T-helper 17 cell (primary cell): ENCODE data around the gene GATA1. TPM values are rescaled to one million over a fixed set of nuclear protein-coding genes. Genes with fewer than 3 reads are reported as not detected.

Experiments
- ATAC-seq: fragments of 150-1000 bp; cut with Tn5 transposase; 2 replicates; pipeline ENCODE4 v1.10.0; 2021; ENCODE audit warnings: mild to moderate bottlenecking, moderate library complexity
- DNase-seq, 3 donors: peaks; one replicate each; pipeline versions ENCODE4 v3.0.0 to v3.0.0-alpha.2; 2020 to 2021
- H3K9me3 ChIP-seq: one replicate; pipeline ENCODE4 v1.7.0; 2013; ENCODE audit warnings: low read length, mild to moderate bottlenecking; ENCODE audit not compliant: control insufficient read depth, poor library complexity, severe bottlenecking
- H3K27ac Mint-ChIP-seq: one replicate; pipeline ENCODE4 v1.8.0; 2022; ENCODE audit warnings: mild to moderate bottlenecking, moderate library complexity, mixed read lengths
- H3K27me3 Mint-ChIP-seq: one replicate; pipeline ENCODE4 v1.8.0; 2022; ENCODE audit warnings: mixed read lengths
- H3K36me3 Mint-ChIP-seq: one replicate; pipeline ENCODE4 v1.8.0; 2022; ENCODE audit warnings: low read depth, mixed read lengths
- H3K4me1 Mint-ChIP-seq: one replicate; pipeline ENCODE4 v1.8.0; 2022; ENCODE audit warnings: mild to moderate bottlenecking, mixed read lengths
- H3K4me3 Mint-ChIP-seq: one replicate; pipeline ENCODE4 v1.8.0; 2022; ENCODE audit warnings: mild to moderate bottlenecking, moderate library complexity, mixed read lengths
- total RNA-seq, 4 donors: library from RNA in 2 of 4; stranded (reverse) in 2 of 4; gene quantifications; one replicate each; pipeline ENCODE4 v1.2.3 and lab custom pipeline; 2022 to 2026

Gene GATA1
- total RNA-seq, 2 donors from 2014 or later, result 0.32 to 7.6 TPM

DNA sequence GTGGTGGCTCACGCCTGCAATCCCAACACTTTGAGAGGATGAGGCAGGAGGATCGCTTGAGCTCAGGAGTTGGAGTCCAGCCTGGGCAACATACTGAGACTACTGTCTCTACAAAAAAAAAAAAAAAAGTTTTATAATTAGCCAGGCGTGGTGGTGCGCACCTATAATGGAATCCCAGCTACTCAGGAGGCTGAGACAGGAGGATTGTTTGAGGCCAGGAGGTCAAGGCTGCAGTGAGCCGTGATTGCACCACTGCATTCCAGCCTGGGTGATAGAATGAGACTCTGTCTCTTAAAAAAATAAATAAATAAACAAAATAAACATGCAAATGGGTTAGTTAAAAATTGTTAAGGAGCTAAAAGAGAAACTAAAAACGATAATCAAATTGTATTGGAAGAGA, 17.2 kb upstream of the GATA1 start:
- ATAC-seq (no peak), DNase-seq (no peak)
- H3K9me3 ChIP-seq, result no peaks in the 10 kb centered on the region
- Mint-ChIP-seq H3K36me3 (no peaks in the 10 kb centered on the region), H3K27me3 (no peaks in the 10 kb centered on the region), H3K27ac (no peak overlapping the region), H3K4me3 (no peak overlapping the region), H3K4me1 (peaks cover 2% of the 10 kb centered on the region)

DNA sequence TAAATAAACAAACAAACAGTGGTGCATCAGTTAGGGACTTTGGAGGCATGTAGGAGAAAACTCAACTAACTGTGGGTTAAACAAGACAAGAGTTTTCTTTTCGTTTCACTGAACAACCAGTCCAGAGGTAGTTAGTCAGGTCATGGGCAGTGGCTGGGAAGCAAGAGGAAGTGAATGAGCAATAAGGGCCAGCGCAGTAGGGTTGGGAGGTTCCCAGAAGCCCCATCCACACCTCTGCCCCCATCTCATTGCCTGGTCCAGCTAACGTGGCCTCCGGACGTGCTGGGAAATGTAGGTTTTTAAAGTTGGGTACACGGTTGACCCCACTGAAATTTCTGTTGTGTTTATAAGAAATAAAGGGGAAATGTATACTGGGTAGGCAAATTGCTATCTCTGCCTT, 16.1 kb upstream of the GATA1 start:
- no peaks in the 10 kb centered on the region for H3K9me3 ChIP-seq

DNA sequence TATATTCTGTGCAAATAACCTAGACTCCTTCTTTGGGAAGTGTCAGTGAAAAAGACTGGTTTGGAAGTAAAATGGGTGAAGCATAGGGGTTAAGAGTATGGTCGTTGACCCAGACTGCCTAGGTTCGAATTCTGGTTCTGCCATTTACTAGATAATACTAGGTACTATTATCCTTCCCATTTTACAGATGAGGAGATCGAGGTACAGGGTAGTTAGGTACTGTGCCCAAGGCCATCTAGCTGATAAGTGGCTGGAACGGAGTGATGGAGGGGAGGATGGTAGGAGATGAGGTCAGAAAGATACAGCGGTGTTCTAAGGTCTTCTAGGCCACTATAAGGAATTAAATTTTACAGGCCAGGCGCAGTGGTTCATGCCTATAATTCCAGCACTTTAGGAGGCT, 13.8 kb upstream of the GATA1 start:
- H3K27me3 Mint-ChIP-seq, result peaks cover 5% of the 10 kb centered on the region
- H3K4me3 Mint-ChIP-seq, result no peak overlapping the region
- no peak overlapping the region for H3K27ac Mint-ChIP-seq
- DNase-seq, result no peak
- peaks cover 2% of the 10 kb centered on the region for H3K4me1 Mint-ChIP-seq
- no peak for ATAC-seq
- H3K36me3 Mint-ChIP-seq, result peaks cover 2% of the 10 kb centered on the region
- no peaks in the 10 kb centered on the region for H3K9me3 ChIP-seq

More for the DNA sequence above, 16.1 kb upstream of the GATA1 start:
- Mint-ChIP-seq H3K36me3 (no peaks in the 10 kb centered on the region), H3K27me3 (peaks cover 5% of the 10 kb centered on the region), H3K4me3 (no peak overlapping the region), H3K27ac (no peak overlapping the region), H3K4me1 (peaks cover 2% of the 10 kb centered on the region)
- DNase-seq (no peak), ATAC-seq (no peak)

- H3K4me3 Mint-ChIP-seq, result no peak overlapping the region
- H3K27me3 Mint-ChIP-seq, result peaks cover 5% of the 10 kb centered on the region
- no peak for DNase-seq
- no peak overlapping the region for H3K27ac Mint-ChIP-seq
- ATAC-seq, result no peak
- H3K4me1 Mint-ChIP-seq, result peaks cover 2% of the 10 kb centered on the region
- H3K9me3 ChIP-seq, result no peaks in the 10 kb centered on the region
- peaks cover 2% of the 10 kb centered on the region for H3K36me3 Mint-ChIP-seq
These were observed 9.5 kb upstream of the GATA1 start for GRCh38 chrX:48776818-48777439.

DNA sequence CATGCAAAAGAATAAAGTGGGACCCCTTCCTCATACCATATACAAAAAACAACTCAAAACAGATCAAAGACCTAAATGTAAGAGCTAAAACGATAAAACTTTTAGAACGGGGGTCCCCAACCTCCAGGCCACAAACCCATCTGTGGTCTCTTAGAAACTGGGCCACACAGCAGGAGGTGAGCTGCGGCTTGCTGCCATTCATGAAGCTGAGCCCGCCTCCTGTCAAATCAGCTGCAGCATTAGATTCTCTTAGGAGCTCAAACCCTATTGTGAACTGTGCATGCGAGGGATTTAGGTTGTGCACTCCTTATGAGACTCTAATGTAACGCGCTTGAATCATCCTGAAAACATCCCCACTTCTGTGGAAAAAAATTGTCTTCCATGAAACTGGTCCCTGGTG, 7.0 kb upstream of the GATA1 start:
- H3K27ac Mint-ChIP-seq, result no peak overlapping the region
- H3K27me3 Mint-ChIP-seq, result peaks cover 5% of the 10 kb centered on the region
- peaks cover 2% of the 10 kb centered on the region for H3K36me3 Mint-ChIP-seq
- no peak for ATAC-seq
- no peaks in the 10 kb centered on the region for H3K9me3 ChIP-seq
- H3K4me1 Mint-ChIP-seq, result no peaks in the 10 kb centered on the region
- no peak for DNase-seq
- H3K4me3 Mint-ChIP-seq, result no peak overlapping the region

DNA sequence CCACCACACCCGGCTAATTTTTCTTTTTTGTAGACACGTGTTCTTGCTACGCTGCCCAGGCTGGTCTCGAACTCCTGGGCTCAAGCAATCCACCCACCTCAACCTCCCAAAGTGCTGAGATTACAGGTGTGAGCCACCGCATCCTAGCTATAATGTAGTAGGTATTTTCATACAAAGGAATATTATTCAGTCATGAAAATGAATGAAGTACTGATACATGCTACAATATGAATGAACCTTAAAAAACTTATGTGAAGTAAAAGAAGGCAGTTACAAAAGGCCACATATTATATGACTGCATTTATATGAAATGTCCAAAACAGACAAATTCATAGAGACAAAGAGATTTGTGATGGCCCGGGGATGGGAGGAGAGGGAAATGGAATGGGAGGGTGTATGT, 4.7 kb upstream of the GATA1 start:
- no peak for ATAC-seq
- H3K27ac Mint-ChIP-seq, result no peak overlapping the region
- peaks cover 11% of the 10 kb centered on the region for H3K27me3 Mint-ChIP-seq
- peaks cover 2% of the 10 kb centered on the region for H3K4me1 Mint-ChIP-seq
- DNase-seq, result no peak
- H3K9me3 ChIP-seq, result no peaks in the 10 kb centered on the region
- H3K4me3 Mint-ChIP-seq, result no peak overlapping the region
- H3K36me3 Mint-ChIP-seq, result peaks cover 2% of the 10 kb centered on the region

- Mint-ChIP-seq H3K36me3 (peaks cover 1% of the 10 kb centered on the region), H3K4me1 (peaks cover 5% of the 10 kb centered on the region), H3K27ac (no peak overlapping the region), H3K27me3 (peaks cover 17% of the 10 kb centered on the region), H3K4me3 (no peak overlapping the region)
- ATAC-seq (no peak), DNase-seq (no peak)
- H3K9me3 ChIP-seq, result no peaks in the 10 kb centered on the region
These were observed 4.2 kb upstream of the GATA1 start for GRCh38 chrX:48782216-48782615.

DNA sequence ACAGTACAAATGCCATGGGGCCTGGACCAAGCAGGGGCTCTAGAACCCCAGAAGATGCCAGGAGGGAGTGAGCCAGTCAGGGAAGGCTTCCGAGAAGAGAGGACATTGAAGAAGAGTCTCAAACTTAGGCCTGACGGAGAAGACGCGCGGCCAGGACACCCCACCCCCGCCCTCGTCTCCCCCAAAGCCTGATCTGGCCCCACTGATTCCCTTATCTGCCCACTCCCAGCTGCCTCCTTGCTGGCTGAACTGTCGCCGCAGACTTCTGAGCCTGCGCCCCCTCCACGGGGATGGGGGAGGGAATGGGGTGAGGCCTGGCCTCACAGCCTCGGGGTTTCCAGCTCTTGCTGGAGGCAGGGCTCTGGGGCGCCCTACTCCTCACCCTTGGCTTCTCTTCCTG, 3.6 kb upstream of the GATA1 start:
- no peak overlapping the region for H3K4me3 Mint-ChIP-seq
- peaks cover 5% of the 10 kb centered on the region for H3K4me1 Mint-ChIP-seq
- H3K9me3 ChIP-seq, result no peaks in the 10 kb centered on the region
- no peak overlapping the region for H3K27ac Mint-ChIP-seq
- H3K27me3 Mint-ChIP-seq, result peaks cover 20% of the 10 kb centered on the region
- H3K36me3 Mint-ChIP-seq, result peaks cover 3% of the 10 kb centered on the region
- ATAC-seq, result no peak
- DNase-seq, result no peak

DNA sequence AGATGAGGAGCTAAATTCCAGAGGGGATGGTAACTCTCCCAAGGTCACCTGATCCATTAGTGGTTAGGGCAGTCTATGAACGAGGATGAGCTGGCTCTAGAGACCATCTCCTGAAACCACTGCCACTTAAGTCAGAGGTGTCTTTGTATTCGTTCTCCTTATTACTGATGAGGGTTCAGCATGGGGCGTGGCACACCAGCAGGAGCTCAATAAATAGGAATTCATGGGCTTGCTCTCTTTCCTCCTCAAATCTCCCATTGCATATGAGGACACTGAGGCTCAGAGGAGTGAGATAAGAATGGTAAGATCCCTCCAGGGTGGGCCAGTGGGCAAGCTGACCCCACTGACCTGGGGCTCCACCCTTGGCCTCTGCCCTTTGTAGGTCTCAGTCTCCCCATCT, 1.7 kb upstream of the GATA1 start:
- H3K27ac Mint-ChIP-seq, result no peak overlapping the region
- no peak overlapping the region for H3K4me3 Mint-ChIP-seq
- H3K36me3 Mint-ChIP-seq, result peaks cover 5% of the 10 kb centered on the region
- peaks cover 27% of the 10 kb centered on the region for H3K27me3 Mint-ChIP-seq
- DNase-seq (no peak), ATAC-seq (no peak)
- H3K4me1 Mint-ChIP-seq, result peaks cover 15% of the 10 kb centered on the region
- H3K9me3 ChIP-seq, result no peaks in the 10 kb centered on the region

DNA sequence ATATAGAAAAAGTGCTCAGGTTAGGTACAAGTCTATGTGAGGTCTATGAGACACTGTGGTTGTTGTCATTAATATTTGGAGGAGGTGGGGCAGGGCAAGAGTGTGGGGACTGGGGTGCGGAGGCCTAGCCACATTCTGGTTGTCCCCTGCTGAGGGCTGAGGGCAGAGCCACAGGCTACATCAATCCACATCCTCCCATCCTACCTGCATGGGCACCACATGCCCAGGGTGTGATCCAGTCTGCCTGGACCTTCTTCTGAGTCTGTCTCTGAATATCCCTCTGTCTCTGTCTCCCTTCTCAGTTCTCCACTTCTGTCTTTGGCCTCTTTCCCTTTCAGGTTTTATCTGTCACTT, 1.2 kb upstream of the GATA1 start:
- Mint-ChIP-seq H3K4me3 (no peak overlapping the region), H3K4me1 (peaks cover 19% of the 10 kb centered on the region), H3K27me3 (peaks cover 27% of the 10 kb centered on the region), H3K36me3 (peaks cover 5% of the 10 kb centered on the region), H3K27ac (peak overlapping the region; percentile 47)
- DNase-seq (no peak), ATAC-seq (no peak)
- no peaks in the 10 kb centered on the region for H3K9me3 ChIP-seq

- Mint-ChIP-seq H3K27ac (peak overlapping the region; percentile 47), H3K27me3 (peaks cover 27% of the 10 kb centered on the region), H3K4me1 (peaks cover 19% of the 10 kb centered on the region), H3K36me3 (peaks cover 5% of the 10 kb centered on the region), H3K4me3 (no peak overlapping the region)
- ATAC-seq (no peak), DNase-seq (no peak)
- no peaks in the 10 kb centered on the region for H3K9me3 ChIP-seq
These were observed 713 bp upstream of the GATA1 start for GRCh38 chrX:48785540-48786214.

DNA sequence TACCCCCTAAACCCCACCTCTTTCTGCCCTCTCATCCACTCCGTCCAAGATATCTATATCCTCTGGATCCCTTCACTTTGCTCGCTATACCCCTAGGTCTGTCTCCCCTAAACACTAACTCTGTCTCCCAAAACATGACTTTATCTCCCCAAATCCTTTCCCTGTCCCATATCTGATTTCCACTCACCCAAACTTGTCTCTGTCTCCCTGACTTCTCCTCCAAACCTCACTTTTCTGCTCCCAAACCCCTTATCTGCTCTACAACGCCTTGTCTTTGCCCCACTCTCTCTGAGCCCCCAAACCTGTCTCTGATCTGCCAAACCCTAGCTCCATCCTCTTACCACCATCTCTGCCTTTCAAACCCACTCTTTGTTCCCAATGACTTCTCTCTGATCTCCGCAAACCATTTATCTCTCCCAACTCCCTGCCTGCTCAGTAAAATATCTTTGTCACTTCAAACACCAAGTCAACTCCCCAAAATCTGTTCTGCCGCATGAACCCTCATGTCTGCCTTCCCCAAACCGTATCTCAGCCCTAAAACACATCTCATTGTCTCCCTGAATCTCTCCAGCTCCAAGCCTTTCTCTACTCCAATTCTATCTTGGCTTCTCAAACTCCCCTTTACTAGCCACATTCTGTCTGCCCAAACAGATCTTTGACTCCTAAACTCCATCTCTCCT, 575 bp downstream of the GATA1 start:
- DNase-seq (no peak), ATAC-seq (no peak)
- no peak overlapping the region for H3K4me3 Mint-ChIP-seq
- no peaks in the 10 kb centered on the region for H3K9me3 ChIP-seq
- peaks cover 19% of the 10 kb centered on the region for H3K4me1 Mint-ChIP-seq
- no peak overlapping the region for H3K27ac Mint-ChIP-seq
- H3K27me3 Mint-ChIP-seq, result peaks cover 27% of the 10 kb centered on the region
- H3K36me3 Mint-ChIP-seq, result peaks cover 5% of the 10 kb centered on the region

GRCh38 chrX:48787505-48788443, 1.4 kb downstream of the GATA1 start:
- Mint-ChIP-seq H3K36me3 (peaks cover 5% of the 10 kb centered on the region), H3K4me1 (peaks cover 19% of the 10 kb centered on the region), H3K4me3 (no peak overlapping the region), H3K27me3 (peaks cover 27% of the 10 kb centered on the region), H3K27ac (no peak overlapping the region)
- DNase-seq (no peak), ATAC-seq (no peak)
- no peaks in the 10 kb centered on the region for H3K9me3 ChIP-seq
